ENCODE results near the gene DECR2. TPM values are rescaled to one million over a fixed set of nuclear protein-coding genes. Genes with fewer than 3 reads are reported as not detected.

The DECR2 gene
- total RNA-seq, 1 experiment from 2014 or later, result 17.1 TPM

- no peak for DNase-seq (ENCODE audit: low read depth, low spot score)
- H3K27ac ChIP-seq (ENCODE audit: low read depth, low read length), result peak overlapping the region; percentile 57
- peak overlapping the region; percentile 65 for H2AFZ ChIP-seq (ENCODE audit: low read depth, low read length, poor library complexity, severe bottlenecking)
- ATAC-seq, result peak; percentile 43
- no TSS peak for BruUV-seq (replicated peaks)
- peaks cover 16 to 35% of the 10 kb centered on the region in 2 experiments for H3K4me1 ChIP-seq (ENCODE audit: control insufficient read depth in 1 of 2, insufficient read depth in 2 of 2, low read length in 2 of 2)
- peaks cover 12% of the 10 kb centered on the region; the same call in 1 of the 2 replicates for H3K79me2 ChIP-seq (ENCODE audit: insufficient read depth, low read length)
- H3K9me2 ChIP-seq (ENCODE audit: insufficient read depth), result no peaks in the 10 kb centered on the region
- H3K36me3 ChIP-seq (ENCODE audit: control insufficient read depth in 1 of 2, insufficient read depth in 2 of 2, low read length in 2 of 2), result no peaks in the 10 kb centered on the region
- CTCF ChIA-PET, result no interaction called here
- H4K20me1 ChIP-seq (ENCODE audit: insufficient read depth), result no peaks in the 10 kb centered on the region
- TF ChIP-seq, protein P1, sequence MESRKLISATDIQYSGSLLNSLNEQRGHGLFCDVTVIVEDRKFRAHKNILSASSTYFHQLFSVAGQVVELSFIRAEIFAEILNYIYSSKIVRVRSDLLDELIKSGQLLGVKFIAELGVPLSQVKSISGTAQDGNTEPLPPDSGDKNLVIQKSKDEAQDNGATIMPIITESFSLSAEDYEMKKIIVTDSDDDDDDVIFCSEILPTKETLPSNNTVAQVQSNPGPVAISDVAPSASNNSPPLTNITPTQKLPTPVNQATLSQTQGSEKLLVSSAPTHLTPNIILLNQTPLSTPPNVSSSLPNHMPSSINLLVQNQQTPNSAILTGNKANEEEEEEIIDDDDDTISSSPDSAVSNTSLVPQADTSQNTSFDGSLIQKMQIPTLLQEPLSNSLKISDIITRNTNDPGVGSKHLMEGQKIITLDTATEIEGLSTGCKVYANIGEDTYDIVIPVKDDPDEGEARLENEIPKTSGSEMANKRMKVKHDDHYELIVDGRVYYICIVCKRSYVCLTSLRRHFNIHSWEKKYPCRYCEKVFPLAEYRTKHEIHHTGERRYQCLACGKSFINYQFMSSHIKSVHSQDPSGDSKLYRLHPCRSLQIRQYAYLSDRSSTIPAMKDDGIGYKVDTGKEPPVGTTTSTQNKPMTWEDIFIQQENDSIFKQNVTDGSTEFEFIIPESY (IDR thresholded peaks at IDR 0.05; ENCODE audit: extremely low read depth, insufficient replicate concordance, low read length), result no peak
- TF ChIP-seq TCF7L2 (IDR thresholded peaks at IDR 0.05; ENCODE audit: borderline replicate concordance, extremely low read depth, insufficient read depth, insufficient read length) (no peak), CEBPB (IDR thresholded peaks at IDR 0.05; ENCODE audit: low read depth) (0 out of 2 replicates have a peak, but pooled peaks have one; percentile 0), ELF1 (IDR thresholded peaks at IDR 0.05; ENCODE audit: borderline replicate concordance, low read depth) (no peak), CTCF (IDR thresholded peaks at IDR 0.05 in 2 of 3, conservative IDR thresholded peaks at IDR 0.05 in 1 of 3; ENCODE audit: borderline replicate concordance in 1 of 3, insufficient read depth in 1 of 3, low read depth in 2 of 3, low read length in 2 of 3) (no peak), YY1 (IDR thresholded peaks at IDR 0.05; ENCODE audit: extremely low read depth, insufficient replicate concordance, low read depth, low read length) (no peak)
- H3K9me3 ChIP-seq (ENCODE audit: control insufficient read depth in 1 of 2, insufficient read depth in 1 of 2, low read depth in 1 of 2, low read length in 2 of 2), result no peaks in the 10 kb centered on the region
- peak overlapping the region; percentile 89 for H3K4me2 ChIP-seq (ENCODE audit: low read length)
- intact Hi-C loops (cut with micrococcal nuclease), result no loop called here
- H3K27me3 ChIP-seq (ENCODE audit: insufficient read depth, low read length), result no peaks in the 10 kb centered on the region
- peak overlapping the region; percentile 55 for H3K9ac ChIP-seq (ENCODE audit: low read length)
- POLR2A ChIA-PET, result no interaction called here
- peak overlapping the region; percentile 43 to 60 for H3K4me3 ChIP-seq (replicated peaks in 1 of 2; ENCODE audit: low read depth in 1 of 2, low read length in 2 of 2)
- RAD21 ChIA-PET (ENCODE audit: low non-redundant PET in 1 of 2, low total read pairs in 2 of 2, uncharacterized antibody in 2 of 2, unreplicated experiment in 2 of 2), result no interaction called here
Observed at GRCh38 chr16:424623-425081, 23.0 kb downstream of the DECR2 start.
